ENCODE data around the gene TIMM10. TPM values are rescaled to one million over a fixed set of nuclear protein-coding genes. Genes with fewer than 3 reads are reported as not detected.
A peak's percentile ranks its signal among the peaks of the same experiment; 100 is the strongest.

The TIMM10 gene
- total RNA-seq, 1 experiment from 2014 or later, result 152 TPM

- no peaks in the 10 kb centered on the region for H3K9me3 ChIP-seq (ENCODE audit: control insufficient read depth, insufficient read depth, low read depth, low read length)
- ChIA-PET POLR2A (no interaction called here), CTCF (interaction anchor here (0.6 kb wide), 1 partner anchor 281 kb away, joined by 3 read pairs; no protein-coding TSS in a partner anchor)
- in situ Hi-C loops (cut with HindIII; ENCODE audit: low pct_unique_long_range_greater_than_20kb, low sequenced_read_pairs) (no loop called here), intact Hi-C loops (cut with micrococcal nuclease; ENCODE audit: unreplicated experiment) (loop anchor here (5.0 kb wide), 1 partner anchor 37 kb away; no protein-coding TSS in a partner anchor)
- peaks cover 12% of the 10 kb centered on the region for H3K36me3 ChIP-seq (ENCODE audit: control insufficient read depth, insufficient read depth, low read length)
- TF ChIP-seq, protein P1, sequence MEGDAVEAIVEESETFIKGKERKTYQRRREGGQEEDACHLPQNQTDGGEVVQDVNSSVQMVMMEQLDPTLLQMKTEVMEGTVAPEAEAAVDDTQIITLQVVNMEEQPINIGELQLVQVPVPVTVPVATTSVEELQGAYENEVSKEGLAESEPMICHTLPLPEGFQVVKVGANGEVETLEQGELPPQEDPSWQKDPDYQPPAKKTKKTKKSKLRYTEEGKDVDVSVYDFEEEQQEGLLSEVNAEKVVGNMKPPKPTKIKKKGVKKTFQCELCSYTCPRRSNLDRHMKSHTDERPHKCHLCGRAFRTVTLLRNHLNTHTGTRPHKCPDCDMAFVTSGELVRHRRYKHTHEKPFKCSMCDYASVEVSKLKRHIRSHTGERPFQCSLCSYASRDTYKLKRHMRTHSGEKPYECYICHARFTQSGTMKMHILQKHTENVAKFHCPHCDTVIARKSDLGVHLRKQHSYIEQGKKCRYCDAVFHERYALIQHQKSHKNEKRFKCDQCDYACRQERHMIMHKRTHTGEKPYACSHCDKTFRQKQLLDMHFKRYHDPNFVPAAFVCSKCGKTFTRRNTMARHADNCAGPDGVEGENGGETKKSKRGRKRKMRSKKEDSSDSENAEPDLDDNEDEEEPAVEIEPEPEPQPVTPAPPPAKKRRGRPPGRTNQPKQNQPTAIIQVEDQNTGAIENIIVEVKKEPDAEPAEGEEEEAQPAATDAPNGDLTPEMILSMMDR (IDR thresholded peaks at IDR 0.05), result no peak
- TF ChIP-seq TCF7L2 (IDR thresholded peaks at IDR 0.05; ENCODE audit: low read depth, low read length) (no peak), SIN3A (IDR thresholded peaks at IDR 0.05; ENCODE audit: borderline replicate concordance, insufficient read depth, low read depth, low read length) (no peak), POLR2AphosphoS5 (IDR thresholded peaks at IDR 0.05; ENCODE audit: low read depth, low read length) (no peak)
- TF ChIP-seq, protein P2, sequence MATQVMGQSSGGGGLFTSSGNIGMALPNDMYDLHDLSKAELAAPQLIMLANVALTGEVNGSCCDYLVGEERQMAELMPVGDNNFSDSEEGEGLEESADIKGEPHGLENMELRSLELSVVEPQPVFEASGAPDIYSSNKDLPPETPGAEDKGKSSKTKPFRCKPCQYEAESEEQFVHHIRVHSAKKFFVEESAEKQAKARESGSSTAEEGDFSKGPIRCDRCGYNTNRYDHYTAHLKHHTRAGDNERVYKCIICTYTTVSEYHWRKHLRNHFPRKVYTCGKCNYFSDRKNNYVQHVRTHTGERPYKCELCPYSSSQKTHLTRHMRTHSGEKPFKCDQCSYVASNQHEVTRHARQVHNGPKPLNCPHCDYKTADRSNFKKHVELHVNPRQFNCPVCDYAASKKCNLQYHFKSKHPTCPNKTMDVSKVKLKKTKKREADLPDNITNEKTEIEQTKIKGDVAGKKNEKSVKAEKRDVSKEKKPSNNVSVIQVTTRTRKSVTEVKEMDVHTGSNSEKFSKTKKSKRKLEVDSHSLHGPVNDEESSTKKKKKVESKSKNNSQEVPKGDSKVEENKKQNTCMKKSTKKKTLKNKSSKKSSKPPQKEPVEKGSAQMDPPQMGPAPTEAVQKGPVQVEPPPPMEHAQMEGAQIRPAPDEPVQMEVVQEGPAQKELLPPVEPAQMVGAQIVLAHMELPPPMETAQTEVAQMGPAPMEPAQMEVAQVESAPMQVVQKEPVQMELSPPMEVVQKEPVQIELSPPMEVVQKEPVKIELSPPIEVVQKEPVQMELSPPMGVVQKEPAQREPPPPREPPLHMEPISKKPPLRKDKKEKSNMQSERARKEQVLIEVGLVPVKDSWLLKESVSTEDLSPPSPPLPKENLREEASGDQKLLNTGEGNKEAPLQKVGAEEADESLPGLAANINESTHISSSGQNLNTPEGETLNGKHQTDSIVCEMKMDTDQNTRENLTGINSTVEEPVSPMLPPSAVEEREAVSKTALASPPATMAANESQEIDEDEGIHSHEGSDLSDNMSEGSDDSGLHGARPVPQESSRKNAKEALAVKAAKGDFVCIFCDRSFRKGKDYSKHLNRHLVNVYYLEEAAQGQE (IDR thresholded peaks at IDR 0.05; ENCODE audit: insufficient read depth in 1 of 2, low read depth in 2 of 2, low read length in 1 of 2), result no peak
- no TSS peak for BruUV-seq (replicated peaks)
- no peak overlapping the region for H3K27ac ChIP-seq (ENCODE audit: low read length)
- H3K4me1 ChIP-seq (ENCODE audit: control insufficient read depth, insufficient read depth, low read length), result peaks cover 13% of the 10 kb centered on the region
- no peak for ATAC-seq
- no peak overlapping the region for H3K4me3 ChIP-seq (ENCODE audit: low read depth in 2 of 2, low read length in 2 of 2)
- no peaks in the 10 kb centered on the region for H3K27me3 ChIP-seq (ENCODE audit: control insufficient read depth, insufficient read depth, low read length)
- DNase-seq (ENCODE audit: low read depth, low spot score), result no peak
These were observed 1.5 kb downstream of the TIMM10 start for GRCh38 chr11:57529012-57529411.

DNA sequence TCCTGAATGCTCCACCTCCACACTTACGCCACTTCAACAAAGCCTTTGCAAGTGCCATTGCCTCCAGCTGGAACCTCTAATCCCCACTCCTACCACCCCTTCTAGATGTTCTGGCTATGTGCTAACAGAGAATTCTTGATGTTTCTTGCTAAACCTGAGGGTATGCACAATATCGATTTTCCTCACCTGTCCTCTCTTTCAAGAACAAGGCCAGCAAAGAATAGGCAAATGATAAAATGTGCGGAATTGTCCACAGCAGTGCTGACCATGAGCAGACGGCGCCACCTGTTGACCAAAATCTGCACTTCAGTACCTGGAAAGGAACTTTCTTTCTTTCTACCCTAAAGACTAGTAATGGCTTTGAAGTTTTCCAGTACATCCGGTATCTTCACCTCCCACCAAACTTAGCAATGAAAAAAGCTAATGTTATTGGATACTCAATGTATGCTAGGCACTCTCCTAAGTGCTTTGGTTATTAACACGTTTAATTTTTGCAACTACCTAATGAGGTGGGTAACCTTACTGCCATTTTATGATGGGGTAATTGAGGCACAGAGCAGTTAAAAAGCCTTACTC, 3.4 kb downstream of the TIMM10 start:
- TF ChIP-seq, protein P2 (IDR thresholded peaks at IDR 0.05; ENCODE audit: insufficient read depth in 1 of 2, low read depth in 2 of 2, low read length in 1 of 2), result no peak
- TF ChIP-seq POLR2AphosphoS5 (IDR thresholded peaks at IDR 0.05; ENCODE audit: low read depth, low read length), result no peak
- TF ChIP-seq, protein P1 (IDR thresholded peaks at IDR 0.05), result peak; percentile 92
- peak; percentile 27; the same call in 1 of the 2 replicates for TF ChIP-seq TCF7L2 (IDR thresholded peaks at IDR 0.05; ENCODE audit: low read depth, low read length)
- no peak for TF ChIP-seq SIN3A (IDR thresholded peaks at IDR 0.05; ENCODE audit: borderline replicate concordance, insufficient read depth, low read depth, low read length)

More for the DNA sequence above, 3.4 kb downstream of the TIMM10 start:
- peaks cover 12% of the 10 kb centered on the region for H3K36me3 ChIP-seq (ENCODE audit: control insufficient read depth, insufficient read depth, low read length)
- in situ Hi-C loops (cut with HindIII; ENCODE audit: low pct_unique_long_range_greater_than_20kb, low sequenced_read_pairs) (no loop called here), intact Hi-C loops (cut with micrococcal nuclease; ENCODE audit: unreplicated experiment) (loop anchor here (2.0 to 5.0 kb wide), 2 partner anchors 35 to 68 kb away; no protein-coding TSS in a partner anchor)
- BruUV-seq (replicated peaks), result no TSS peak
- H3K4me1 ChIP-seq (ENCODE audit: control insufficient read depth, insufficient read depth, low read length), result peaks cover 13% of the 10 kb centered on the region
- no peaks in the 10 kb centered on the region for H3K27me3 ChIP-seq (ENCODE audit: control insufficient read depth, insufficient read depth, low read length)
- no peak overlapping the region for H3K4me3 ChIP-seq (ENCODE audit: low read depth in 2 of 2, low read length in 2 of 2)
- POLR2A ChIA-PET, result no interaction called here
- ATAC-seq, result no peak
- no peaks in the 10 kb centered on the region for H3K9me3 ChIP-seq (ENCODE audit: control insufficient read depth, insufficient read depth, low read depth, low read length)
- no peak overlapping the region for H3K27ac ChIP-seq (ENCODE audit: low read length)
- peak; percentile 42 for DNase-seq (ENCODE audit: low read depth, low spot score)
- CTCF ChIA-PET, result interaction anchor here (1.2 to 2.7 kb wide), 3 partner anchors 34 to 69 kb away, joined by 5 to 17 read pairs (median 9); no protein-coding TSS in a partner anchor
